Panc1 (cell line): ENCODE data around the gene S100A10.

Experiments used
- POLR2AphosphoS5 ChIP-seq: IDR thresholded peaks from 2 replicates; pipeline ENCODE4 v1.6.1; 2012; ENCODE audit warnings: mild to moderate bottlenecking, low read depth, low read length, moderate library complexity
- SIN3A ChIP-seq: IDR thresholded peaks from 2 replicates; pipeline ENCODE4 v1.6.1; 2012; ENCODE audit warnings: low read depth, mild to moderate bottlenecking, low read length, moderate library complexity, borderline replicate concordance; ENCODE audit not compliant: insufficient read depth
- TF ChIP-seq, protein P1 (sequence below): fragments of 450-650 bp; IDR thresholded peaks from 2 replicates; pipeline ENCODE4 v1.5.1; 2017; ENCODE audit warnings: mild to moderate bottlenecking
- TF ChIP-seq, protein P2 (sequence below), 2 experiments: IDR thresholded peaks; 2 replicates each; pipeline ENCODE4 v1.6.1; 2011 to 2012; ENCODE audit warnings: low read depth in 2 of 2, control low read depth in 1 of 2, low read length in 1 of 2, mild to moderate bottlenecking in 1 of 2, moderate library complexity in 1 of 2; ENCODE audit not compliant: insufficient read depth in 1 of 2

DNA sequence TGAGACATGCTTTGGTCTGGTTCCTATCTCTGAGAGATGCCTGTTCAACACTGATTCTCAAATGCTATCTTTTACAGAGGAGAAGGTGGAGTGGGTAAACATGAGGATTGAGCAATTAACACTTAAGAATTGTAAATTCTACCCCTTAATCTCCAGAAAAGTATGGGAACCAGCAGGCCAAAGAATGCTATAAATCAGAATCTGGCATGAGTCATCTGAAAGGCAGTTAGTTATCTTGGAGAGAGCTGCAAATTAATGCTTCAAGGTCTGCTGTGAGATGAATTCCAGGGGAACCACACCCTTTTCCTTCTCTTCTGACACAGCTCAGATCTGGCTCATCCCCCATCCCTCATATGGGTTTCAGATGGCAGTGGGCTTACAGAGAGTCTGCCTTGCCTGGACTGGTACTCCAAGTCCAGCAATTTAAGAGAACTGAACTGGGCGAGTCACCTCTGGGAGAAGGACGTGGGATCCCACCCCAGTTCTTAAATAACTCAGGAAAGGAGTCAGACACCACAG lies 5.2 kb downstream of the S100A10 start:
- TF ChIP-seq POLR2AphosphoS5: peak; percentile 81
- TF ChIP-seq, protein P1, sequence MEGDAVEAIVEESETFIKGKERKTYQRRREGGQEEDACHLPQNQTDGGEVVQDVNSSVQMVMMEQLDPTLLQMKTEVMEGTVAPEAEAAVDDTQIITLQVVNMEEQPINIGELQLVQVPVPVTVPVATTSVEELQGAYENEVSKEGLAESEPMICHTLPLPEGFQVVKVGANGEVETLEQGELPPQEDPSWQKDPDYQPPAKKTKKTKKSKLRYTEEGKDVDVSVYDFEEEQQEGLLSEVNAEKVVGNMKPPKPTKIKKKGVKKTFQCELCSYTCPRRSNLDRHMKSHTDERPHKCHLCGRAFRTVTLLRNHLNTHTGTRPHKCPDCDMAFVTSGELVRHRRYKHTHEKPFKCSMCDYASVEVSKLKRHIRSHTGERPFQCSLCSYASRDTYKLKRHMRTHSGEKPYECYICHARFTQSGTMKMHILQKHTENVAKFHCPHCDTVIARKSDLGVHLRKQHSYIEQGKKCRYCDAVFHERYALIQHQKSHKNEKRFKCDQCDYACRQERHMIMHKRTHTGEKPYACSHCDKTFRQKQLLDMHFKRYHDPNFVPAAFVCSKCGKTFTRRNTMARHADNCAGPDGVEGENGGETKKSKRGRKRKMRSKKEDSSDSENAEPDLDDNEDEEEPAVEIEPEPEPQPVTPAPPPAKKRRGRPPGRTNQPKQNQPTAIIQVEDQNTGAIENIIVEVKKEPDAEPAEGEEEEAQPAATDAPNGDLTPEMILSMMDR: no peak
- TF ChIP-seq SIN3A: no peak
- TF ChIP-seq, protein P2, sequence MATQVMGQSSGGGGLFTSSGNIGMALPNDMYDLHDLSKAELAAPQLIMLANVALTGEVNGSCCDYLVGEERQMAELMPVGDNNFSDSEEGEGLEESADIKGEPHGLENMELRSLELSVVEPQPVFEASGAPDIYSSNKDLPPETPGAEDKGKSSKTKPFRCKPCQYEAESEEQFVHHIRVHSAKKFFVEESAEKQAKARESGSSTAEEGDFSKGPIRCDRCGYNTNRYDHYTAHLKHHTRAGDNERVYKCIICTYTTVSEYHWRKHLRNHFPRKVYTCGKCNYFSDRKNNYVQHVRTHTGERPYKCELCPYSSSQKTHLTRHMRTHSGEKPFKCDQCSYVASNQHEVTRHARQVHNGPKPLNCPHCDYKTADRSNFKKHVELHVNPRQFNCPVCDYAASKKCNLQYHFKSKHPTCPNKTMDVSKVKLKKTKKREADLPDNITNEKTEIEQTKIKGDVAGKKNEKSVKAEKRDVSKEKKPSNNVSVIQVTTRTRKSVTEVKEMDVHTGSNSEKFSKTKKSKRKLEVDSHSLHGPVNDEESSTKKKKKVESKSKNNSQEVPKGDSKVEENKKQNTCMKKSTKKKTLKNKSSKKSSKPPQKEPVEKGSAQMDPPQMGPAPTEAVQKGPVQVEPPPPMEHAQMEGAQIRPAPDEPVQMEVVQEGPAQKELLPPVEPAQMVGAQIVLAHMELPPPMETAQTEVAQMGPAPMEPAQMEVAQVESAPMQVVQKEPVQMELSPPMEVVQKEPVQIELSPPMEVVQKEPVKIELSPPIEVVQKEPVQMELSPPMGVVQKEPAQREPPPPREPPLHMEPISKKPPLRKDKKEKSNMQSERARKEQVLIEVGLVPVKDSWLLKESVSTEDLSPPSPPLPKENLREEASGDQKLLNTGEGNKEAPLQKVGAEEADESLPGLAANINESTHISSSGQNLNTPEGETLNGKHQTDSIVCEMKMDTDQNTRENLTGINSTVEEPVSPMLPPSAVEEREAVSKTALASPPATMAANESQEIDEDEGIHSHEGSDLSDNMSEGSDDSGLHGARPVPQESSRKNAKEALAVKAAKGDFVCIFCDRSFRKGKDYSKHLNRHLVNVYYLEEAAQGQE (IDR thresholded peaks at IDR 0.05; ENCODE audit: insufficient read depth in 1 of 2, low read depth in 2 of 2, low read length in 1 of 2): no peak
